ENCODE data around the gene ANAPC13.

ANAPC13 gene

GRCh38 chr3:134474956-134475355 lies 10.8 kb downstream of the ANAPC13 start:
- TF ChIP-seq CTCF (IDR thresholded peaks at IDR 0.05; ENCODE audit: borderline replicate concordance, insufficient read depth, low read depth, low read length), result no peak
- H3K4me3 ChIP-seq (ENCODE audit: low read depth, low read length), result no peak overlapping the region

- TF ChIP-seq CTCF (IDR thresholded peaks at IDR 0.05; ENCODE audit: borderline replicate concordance, insufficient read depth, low read depth, low read length), result peak; percentile 48; the same call in 1 of the 2 replicates
Measured at GRCh38 chr3:134473868-134474546, 11.8 kb downstream of the ANAPC13 start.

DNA sequence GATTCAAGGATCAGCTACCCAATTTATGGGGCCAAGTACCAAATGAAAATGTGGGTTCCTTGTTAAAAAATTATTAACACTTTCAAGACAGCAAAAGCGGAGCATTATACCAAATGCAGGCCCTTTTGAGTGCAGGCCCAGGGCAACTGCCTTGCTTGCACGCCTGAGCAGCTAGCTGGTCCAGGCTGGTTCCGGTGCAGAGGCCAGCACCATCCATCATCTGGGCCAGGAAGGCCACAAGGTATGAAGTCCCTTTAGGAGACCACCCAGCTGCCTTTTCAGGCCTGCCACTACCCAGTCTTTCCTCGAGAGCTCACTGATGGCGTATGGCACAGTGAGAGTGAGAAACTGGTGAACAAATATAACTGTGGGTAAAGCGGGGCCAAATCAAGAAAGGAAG lies 13.0 kb downstream of the ANAPC13 start:
- TF ChIP-seq CTCF (IDR thresholded peaks at IDR 0.05; ENCODE audit: borderline replicate concordance, insufficient read depth, low read depth, low read length), result no peak
- no peak overlapping the region for H3K4me3 ChIP-seq (ENCODE audit: low read depth, low read length)

More at GRCh38 chr3:134473868-134474546, 11.8 kb downstream of the ANAPC13 start:
- no peak overlapping the region for H3K4me3 ChIP-seq (ENCODE audit: low read depth, low read length)

DNA sequence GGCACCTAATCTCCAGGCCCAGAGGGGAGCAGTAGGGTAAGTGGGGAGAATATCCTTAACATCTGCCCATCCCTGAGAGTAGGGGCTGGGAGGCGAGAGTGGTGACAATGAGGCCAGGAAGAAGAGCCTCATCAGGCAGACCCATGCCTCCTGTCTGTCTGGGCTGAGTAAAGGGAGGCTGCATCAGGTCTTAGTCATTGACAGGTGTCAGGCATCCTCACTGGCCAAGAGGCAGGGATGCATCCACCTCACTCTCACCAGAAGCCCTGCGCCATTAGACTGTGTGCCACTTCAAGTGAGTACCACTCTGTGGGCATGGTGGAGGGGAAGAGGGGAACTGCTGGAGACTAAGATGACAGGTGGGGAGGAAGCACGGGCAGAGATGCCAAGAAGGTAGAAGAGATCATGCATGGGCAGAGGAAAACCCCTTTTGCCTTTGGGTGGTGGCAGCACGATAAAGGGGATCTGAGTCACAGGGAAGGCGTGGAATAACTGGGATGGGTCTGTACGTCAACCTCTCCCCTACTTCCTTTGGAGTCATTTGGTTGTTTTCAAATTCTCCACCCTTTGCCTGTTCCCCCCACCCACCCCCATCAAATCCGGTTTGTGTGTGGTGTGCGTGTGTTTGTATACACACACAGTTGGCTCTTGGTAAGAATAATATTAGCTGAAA lies 14.1 kb downstream of the ANAPC13 start:
- no peak overlapping the region for H3K4me3 ChIP-seq (ENCODE audit: low read depth, low read length)
- no peak for TF ChIP-seq CTCF (IDR thresholded peaks at IDR 0.05; ENCODE audit: borderline replicate concordance, insufficient read depth, low read depth, low read length)

GRCh38 chr3:134468519-134468918 lies 17.3 kb downstream of the ANAPC13 start:
- TF ChIP-seq CTCF (IDR thresholded peaks at IDR 0.05; ENCODE audit: borderline replicate concordance, insufficient read depth, low read depth, low read length), result no peak
- H3K4me3 ChIP-seq (ENCODE audit: low read depth, low read length), result no peak overlapping the region

GRCh38 chr3:134466331-134466730 lies 19.5 kb downstream of the ANAPC13 start:
- H3K4me3 ChIP-seq (ENCODE audit: low read depth, low read length), result no peak overlapping the region
- TF ChIP-seq CTCF (IDR thresholded peaks at IDR 0.05; ENCODE audit: borderline replicate concordance, insufficient read depth, low read depth, low read length), result no peak
